Medulla oblongata (tissue), 1 donor: ENCODE measurements around the gene TRIM64C.
"Not testable (repeated sequence)": the region's sequence is repeated elsewhere in the genome, so short reads cannot be mapped to it uniquely, and the experiment has no call there.

Source experiments
- DNase-seq: peaks from one replicate; pipeline ENCODE4 v3.0.0-alpha.2; 2015; ENCODE audit errors: extremely low spot score

The TRIM64C gene, protein sequence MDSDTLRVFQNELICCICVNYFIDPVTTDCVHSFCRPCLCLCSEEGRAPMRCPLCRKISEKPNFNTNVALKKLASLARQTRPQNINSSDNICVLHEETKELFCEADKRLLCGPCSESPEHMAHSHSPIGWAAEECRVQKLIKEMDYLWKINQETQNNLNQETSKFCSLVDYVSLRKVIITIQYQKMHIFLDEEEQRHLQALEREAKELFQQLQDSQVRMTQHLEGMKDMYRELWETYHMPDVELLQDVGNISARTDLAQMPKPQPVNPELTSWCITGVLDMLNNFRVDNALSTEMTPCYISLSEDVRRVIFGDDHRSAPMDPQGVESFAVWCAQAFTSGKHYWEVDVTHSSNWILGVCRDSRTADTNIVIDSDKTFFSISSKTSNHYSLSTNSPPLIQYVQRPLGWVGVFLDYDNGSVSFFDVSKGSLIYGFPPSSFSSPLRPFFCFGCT

DNA sequence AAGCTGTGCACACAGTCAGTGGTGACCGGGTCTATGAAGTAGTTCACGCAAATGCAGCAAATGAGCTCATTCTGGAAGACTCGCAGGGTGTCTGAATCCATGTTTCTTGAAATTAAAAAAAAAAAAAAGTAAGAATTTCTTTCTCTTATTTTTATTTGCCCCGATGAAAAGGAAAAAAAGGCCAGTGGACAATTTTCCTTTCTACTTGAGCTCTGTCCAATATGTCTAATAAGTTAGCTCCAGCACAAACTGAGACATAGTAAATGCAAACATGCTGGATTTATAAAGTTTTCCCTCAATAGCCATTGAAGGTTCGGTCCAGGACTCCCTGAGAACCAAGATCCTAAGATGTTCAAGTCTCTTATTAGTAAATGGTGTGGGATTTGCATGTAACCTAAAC, at the start of gene TRIM64C:
TRIM64C (minus strand) TSS at position 101 of the 400 bp plus-strand sequence; CDS start at position 101, 0 bp downstream.
- not testable (repeated sequence) for DNase-seq

DNA sequence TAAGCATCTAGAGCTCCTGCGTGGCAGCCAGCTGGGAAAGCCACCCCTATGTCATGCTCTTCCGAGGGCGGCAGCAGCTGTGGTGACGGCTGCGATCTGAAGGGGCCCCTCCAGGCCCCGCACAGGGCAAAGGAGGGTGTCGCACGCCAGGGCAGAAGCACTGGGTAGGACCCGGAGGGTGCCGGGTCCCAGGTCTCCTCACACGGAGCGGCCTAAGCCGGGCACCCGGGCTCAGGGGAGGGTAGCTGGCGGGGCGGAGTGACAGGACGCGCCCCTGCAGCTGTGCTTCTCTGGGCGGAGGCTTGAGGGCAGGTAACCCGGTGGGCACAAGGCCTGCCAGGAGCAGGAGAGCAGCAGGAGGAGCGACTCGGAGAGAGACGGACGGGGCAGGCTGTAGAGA, 43.4 kb upstream of the TRIM64C start:
- DNase-seq = not testable (repeated sequence)

DNA sequence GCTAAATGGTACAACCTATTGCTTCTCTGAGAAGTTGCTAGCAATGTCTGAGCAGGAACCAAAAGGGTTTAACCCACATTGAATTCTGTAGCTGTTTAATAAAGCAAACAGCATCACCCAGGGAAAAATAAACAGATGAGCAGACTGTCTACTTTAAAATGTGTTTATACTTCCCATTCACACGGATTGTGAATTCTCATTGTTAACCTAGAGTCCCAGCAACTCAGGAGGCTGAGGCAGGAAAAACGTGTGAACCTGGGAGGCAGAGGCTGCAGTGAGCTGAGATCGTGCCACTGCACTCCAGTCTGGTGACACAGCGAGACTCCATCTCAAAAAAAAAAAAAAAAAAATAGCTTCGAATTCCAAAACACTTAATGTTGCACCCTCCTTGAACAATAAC, 11.0 kb upstream of the TRIM64C start:
- not testable (repeated sequence) for DNase-seq

DNA sequence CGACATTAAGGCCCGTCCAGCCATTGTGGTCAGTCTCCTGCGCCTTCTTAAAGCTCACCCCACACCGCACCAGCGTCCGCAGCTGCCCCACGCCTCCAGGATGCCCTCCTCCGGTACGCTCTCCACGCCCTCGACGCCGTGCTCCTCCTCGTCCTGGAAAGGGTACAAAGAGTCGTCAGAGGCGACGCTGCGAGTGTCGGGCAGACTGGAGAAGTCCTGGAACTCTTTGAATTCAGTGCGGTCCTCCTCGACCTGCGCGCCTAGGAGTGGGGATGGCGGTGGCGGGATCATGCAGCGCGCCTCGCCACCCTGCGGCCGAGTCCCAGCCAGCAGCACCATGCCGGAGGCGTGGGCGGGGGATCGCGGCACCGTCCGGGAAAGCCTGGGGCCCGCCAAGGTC, 9.1 kb downstream of the TRIM64C start:
- not testable (repeated sequence) for DNase-seq

DNA sequence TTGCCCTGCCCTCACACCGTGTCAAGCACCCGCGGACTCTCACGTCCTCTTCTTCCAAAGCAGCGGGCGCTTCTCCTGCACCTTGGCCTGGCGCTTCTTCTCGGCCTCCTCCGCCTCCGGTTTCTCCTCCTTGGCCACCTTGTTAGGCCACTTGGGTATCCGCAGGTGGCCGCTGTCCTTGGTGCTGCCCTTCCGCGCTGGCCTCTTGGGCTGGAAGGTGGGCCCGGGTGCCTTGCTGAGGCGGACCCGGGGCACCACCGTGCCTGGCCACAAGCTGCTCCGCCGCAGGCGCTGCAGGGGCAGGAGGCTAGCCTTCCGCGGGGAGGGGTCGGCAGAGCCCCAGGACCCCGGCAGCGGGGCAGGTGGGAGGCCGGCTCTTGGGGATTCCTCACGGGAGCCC, 10.7 kb downstream of the TRIM64C start:
- DNase-seq = not testable (repeated sequence)

DNA sequence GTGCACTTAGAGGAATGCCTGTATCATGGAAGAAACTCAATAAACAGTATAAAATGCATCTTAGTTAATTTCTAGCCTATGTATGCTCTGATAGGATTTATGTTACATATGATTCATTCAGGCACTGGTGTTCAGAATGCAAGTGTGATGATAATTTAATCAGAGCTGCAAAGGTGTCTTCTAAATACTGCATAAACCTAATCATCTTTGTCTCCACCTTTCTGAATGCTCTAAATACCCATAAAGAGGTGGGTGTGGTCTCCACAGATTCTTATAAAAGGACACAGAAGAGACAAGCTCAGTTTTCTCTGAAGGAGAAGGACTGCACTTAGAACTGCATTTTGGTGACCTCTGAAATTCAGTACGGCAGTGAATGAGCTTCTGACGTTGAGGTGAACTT, 30.4 kb downstream of the TRIM64C start, which contains the start of gene TRIM49B:
TRIM49B (plus strand) TSS at position 301 of the 400 bp plus-strand sequence. CDS start 2,777 bp downstream, outside the sequence.
- DNase-seq = not testable (repeated sequence)
